Stimulated activated CD8-positive, alpha-beta memory T cell treated with anti-CD3 and anti-CD28 coated beads, Interleukin-12 subunit alpha, Interleukin-12 subunit beta, amount 100 ng/mL, for 1 hour (primary cell): ENCODE measurements around the gene SLC6A18.
"Not testable (repeated sequence)": the region's sequence is repeated elsewhere in the genome, so short reads cannot be mapped to it uniquely, and the experiment has no call there.

Source experiments
- DNase-seq: peaks from one replicate; pipeline ENCODE4 v3.0.0-alpha.2; 2020; ENCODE audit warnings: low read depth

Gene SLC6A18

DNA sequence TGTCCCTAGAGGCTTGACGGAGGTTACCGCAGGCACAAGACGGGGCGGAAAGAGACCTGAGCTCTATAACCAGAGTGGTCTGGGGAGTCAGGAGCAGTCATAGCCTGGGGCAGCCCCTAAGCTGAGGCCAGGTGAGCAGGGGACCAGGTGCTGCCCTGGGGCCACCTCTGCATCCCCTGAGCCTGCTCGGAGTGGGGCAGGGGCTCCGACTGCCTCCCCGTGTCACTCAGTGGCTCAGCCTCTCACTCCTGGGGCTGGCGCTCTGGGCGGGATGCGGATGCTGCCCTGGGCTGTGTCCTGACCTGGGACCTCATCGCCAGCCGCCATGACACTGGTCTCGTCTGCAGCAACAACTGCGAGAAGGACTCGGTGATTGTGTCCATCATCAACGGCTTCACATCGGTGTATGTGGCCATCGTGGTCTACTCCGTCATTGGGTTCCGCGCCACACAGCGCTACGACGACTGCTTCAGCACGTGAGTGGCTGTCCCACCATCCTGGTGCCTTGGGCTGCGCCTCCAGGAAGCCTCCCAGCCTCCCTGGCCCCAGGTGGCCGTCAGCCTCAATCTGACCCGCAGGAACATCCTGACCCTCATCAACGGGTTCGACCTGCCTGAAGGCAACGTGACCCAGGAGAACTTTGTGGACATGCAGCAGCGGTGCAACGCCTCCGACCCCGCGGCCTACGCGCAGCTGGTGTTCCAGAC lies 8.8 kb upstream of the SLC6A18 start:
- no peak for DNase-seq

DNA sequence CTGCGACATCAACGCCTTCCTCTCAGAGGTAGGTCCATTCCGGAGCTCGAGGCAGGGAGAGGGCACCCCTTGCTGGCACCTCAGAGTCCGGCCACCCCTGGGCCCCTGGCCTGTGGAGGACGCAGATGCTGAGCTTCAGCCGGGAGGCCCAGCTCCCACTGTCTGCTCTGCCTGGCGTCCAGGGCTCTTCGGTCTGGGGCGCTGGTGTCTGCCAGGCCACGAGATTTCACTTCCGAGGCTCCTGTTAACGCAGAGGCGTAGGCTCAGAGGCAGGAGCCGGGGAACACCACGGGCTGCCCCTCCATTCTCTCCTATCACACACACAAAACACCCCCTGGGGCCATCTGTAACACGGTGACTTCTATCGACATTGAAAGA lies 8.3 kb upstream of the SLC6A18 start:
- DNase-seq, result no peak

DNA sequence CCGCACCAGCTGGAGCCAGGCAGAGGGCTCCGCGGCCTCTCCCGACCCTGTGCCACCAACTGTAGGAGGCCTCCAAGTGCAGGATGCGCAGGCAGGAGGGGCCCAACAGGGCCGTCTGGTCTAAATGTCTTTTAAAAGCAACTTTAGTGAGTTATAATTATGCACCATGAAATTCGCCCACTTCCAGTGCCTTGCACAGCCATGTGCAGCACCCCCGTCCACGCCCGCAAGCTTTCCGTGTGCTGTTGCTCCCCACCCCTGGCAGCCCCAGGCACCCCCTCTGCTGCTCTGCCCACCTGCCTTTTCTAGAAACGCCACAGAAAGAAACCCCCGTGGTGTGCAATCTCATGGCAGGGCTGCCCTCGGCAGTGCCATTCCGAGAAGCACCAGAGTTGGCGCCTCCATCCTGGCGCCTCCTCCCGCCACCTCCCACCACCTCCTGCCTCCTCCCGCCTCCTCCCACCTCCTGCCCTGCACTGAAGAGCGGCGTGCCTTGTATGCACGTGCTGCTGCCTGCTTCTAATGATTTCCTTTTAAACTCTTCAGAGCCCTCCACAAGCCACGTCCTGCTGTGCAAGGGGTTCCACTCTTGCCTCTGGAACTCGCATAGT lies 7.5 kb upstream of the SLC6A18 start:
- DNase-seq, result no peak

DNA sequence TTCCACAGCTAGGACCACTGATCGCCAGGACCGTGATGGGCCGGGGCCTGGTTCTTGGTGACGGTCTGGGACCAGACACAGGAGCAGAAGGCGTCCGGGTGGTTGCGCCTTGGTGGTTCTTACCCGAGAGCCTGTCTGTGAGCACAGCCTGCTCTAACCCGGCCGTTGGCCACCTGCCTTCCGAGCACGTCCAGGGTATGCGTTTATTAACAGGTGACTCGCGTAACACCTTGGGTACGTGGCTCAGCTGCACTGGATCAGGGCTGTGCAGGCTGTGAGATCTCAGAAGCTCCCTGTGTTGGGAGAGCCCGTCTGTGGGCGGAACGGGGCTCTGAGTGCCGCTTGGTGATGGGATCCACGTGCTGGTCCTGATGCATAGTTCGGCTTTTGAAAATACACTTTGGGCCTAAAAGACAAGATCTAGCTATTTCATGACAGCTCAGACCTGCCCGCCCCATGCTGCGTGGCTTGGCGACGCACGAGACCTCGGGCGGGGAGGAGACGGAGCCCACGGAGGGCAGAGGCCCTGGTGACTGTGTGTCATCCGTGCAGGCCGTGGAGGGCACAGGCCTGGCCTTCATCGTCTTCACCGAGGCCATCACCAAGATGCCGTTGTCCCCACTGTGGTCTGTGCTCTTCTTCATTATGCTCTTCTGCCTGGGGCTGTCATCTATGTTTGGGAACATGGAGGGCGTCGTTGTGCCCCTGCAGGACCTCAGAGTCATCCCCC lies 6.7 kb upstream of the SLC6A18 start:
- DNase-seq, result no peak

DNA sequence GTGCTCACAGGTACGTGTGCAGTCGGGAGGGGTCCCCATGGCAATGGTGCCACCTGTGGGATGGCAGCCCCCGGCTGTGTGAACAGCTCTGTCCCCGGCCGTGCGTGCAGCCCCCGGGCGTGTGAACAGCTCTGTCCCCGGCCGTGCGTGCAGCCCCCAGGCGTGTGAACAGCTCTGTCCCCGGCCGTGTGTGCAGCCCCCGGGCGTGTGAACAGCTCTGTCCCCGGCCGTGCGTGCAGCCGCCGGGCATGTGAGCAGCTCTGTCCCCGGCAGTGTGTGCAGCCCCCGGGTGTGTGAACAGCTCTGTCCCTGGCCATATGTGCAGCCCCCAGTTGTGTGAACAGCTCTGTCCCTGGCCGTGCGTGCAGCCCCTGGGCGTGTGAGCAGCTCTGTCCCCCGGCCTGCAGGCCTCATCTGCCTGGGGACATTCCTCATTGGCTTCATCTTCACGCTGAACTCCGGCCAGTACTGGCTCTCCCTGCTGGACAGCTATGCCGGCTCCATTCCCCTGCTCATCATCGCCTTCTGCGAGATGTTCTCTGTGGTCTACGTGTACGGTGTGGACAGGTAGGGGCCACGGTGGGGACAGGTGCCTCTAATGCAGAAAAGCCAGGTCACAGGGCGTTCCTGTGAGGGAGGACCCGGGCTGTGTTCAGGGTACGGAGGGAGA lies 5.9 kb upstream of the SLC6A18 start:
- DNase-seq, result no peak

DNA sequence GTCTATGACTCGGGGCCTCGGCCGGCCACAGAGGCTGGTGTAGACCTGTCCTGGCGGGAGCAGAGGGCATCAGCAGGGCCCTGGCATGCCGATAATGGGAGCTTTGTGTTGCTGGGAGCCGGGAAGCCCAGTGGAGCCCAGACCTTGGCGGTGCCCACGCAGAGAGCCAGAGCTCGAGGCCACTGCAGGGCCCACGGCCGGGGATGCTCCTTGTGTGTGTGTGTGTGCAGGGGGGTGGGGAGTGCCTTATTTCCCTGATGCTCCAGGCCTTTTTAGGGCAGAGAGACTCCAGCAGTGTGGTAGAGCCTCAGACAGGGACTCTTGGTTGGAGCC lies 5.4 kb upstream of the SLC6A18 start:
- DNase-seq, result no peak

DNA sequence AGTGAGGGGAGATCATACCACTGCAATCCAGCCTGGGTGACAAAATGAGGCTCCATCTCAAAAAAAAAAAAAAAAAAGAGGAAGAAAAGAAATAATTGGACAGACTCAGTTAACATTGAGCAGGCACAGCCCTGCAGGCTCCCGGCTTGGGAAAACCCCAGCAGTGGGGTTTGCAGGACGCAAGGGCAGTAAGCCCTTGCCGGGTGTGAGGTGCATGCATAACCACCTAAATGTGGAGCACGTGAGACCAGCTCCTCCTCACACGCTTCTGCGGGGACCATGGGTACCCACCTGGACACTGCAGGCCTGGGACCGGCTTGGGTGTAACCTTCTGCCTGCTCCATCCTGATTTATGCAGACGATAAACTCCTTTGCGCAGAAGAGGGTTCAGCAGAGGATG lies 4.8 kb upstream of the SLC6A18 start:
- DNase-seq, result no peak

DNA sequence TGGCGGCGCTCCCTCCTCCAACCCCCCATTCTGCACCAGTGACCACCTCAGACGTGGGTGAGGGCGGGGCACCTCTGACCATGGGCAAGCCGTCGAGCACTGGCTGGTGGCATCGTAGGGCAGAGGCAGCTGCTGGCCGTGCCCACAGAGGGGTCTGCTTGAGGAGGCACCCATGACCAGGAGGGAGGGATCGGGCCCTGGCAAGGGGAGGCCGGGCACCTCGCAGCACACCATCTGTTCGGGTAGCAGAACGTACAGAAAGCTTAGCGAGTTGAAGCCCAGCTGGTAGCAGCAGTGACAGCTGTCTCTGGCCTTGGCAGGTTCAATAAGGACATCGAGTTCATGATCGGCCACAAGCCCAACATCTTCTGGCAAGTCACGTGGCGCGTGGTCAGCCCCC lies 4.3 kb upstream of the SLC6A18 start:
- no peak for DNase-seq

DNA sequence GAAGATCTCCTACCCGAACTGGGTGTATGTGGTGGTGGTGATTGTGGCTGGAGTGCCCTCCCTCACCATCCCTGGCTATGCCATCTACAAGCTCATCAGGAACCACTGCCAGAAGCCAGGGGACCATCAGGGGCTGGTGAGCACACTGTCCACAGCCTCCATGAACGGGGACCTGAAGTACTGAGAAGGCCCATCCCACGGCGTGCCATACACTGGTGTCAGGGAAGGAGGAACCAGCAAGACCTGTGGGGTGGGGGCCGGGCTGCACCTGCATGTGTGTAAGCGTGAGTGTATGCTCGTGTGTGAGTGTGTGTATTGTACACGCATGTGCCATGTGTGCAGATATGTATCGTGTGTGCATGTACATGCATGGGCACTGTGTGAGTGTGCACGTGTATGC lies 3.5 kb upstream of the SLC6A18 start:
- no peak for DNase-seq

DNA sequence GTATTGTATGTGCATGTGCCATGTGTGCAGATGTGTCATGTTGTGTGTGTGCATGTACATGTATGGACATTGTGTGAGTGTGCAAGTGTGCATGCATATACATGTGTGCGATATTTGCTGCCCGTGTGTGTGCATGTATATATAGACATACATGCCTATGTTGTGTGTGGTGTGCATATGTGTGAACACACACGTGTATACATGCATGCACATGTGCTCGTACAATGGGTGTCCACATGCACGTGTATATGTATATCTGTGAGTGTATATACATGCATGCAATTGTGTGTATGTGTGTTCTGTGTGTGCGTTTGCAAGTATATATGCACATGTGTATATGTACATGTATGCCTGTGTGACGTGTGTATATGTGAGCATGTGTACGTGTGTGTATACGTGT lies 3.0 kb upstream of the SLC6A18 start:
- no peak for DNase-seq

DNA sequence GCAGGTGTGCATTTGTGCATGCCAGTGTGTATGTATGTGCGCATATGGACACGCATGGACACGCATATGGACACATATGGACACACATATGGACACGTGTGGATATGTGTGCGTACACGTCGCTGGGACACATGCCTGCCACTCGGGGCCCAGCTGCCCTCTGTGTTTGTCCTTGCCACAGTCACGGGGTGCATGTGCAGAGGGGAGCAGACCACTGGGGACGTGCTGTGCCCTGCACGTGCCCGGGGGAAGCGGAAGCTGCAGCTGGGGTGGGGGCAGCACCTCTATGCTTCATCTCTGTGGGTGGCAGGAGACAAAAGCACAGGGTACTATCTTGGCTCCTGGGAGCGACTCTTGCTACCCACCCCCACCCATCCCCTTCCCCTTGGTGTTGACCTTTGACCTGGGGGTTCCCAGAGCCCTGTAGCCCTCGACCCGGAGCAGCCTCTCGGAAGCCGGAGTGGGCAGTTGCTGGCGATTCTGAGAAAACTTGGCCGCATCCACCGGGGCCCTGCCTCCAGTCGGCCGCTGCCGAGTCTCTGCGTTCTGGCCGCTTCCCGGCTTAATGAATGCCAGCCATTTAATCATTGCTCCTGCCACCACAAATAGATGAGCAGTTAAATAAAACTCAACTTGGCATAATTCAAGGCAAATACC lies 2.4 kb upstream of the SLC6A18 start:
- DNase-seq, result no peak

DNA sequence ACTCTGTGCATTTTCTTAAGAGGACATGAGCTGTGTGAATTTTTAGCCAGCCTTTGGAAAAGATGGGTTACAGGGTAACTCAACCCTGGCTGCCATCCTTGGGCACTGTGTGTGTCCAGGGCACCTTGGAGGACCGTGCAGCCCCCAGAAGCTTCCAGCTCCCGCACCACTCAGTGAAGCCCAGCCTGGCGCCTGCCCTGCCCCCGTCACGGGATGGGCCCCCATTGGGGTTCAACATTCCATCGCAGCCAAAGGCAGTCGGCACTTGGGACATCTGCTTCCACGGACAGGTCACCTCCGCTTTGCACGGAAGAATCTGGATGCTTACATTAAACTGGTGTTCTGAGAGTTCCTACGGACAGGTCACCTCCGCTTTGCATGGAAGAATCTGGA lies 1.9 kb upstream of the SLC6A18 start:
- DNase-seq, result no peak

DNA sequence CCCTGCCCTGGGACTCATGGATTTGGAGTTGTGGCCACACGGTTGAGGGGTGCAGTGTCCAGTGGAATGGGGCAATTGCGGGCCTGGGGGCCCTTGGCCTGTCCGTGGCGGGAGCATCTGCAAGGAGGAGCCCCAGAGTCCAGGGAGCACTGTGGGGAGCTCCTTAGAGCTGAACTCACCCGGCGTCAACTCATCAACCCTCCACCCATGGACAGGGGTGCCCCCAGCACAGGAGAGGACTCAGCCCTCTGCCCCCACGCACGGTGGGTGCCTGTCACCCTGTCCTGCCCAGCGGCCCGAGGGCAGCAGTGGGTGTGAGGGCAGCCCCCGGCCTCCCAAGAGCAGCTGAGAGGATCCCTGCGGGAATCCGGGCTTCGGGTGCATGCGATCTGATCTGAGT lies 550 bp upstream of the SLC6A18 start:
- DNase-seq, result no peak

DNA sequence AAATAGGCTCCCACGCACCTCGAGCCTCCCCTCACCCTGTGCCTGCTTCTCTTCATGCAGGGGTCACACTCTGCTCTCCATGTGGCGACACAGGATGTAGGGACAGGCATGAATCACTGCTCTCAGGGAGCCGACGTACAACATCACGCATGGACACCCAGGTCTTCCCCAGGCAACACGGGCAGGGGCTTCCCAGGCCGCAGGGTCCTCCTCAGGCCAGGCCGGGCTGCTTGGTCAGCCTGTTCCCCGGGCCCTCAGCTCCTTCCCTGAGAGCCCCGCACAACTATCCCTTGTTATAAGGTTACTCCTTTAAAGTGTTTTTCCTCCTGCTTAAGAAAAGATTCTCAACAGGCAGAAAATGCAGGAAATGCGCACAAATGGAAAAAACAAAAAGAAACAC lies 1.1 kb downstream of the SLC6A18 start:
- DNase-seq, result no peak

DNA sequence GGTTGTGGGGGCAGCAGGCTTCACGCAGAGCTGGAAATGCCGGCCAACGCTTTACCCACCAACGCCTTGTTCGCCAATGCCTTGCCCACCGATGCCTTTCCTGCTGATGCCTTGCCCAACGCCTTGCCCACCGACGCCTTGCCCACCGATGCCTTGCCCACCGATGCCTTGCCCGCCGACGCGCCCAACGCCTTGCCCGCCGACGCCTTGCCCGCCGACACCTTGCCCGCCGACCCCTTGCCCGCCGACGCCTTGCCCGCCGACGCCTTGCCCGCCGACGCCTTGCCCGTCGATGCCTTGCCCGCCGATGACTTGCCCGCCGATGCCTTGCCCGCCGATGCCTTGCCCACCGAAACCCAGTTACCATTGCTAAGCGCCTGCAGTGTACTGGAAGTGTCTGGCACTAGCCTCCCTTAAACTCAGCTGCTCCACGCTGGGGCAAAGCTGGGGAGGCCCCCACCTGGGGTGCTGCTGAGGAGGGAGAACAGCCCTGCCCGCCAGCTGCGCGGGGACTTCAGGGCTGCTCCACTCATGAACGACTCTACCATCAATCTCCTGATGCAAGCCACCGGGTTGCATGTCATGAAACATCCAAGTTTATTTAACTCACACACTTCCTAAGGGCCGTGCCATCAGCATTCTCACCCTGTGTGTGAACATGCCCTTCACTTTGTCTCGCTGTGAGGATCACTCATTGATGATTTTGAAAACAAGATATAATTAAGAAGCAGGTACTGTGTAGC lies 1.8 kb downstream of the SLC6A18 start:
- DNase-seq, result no peak

DNA sequence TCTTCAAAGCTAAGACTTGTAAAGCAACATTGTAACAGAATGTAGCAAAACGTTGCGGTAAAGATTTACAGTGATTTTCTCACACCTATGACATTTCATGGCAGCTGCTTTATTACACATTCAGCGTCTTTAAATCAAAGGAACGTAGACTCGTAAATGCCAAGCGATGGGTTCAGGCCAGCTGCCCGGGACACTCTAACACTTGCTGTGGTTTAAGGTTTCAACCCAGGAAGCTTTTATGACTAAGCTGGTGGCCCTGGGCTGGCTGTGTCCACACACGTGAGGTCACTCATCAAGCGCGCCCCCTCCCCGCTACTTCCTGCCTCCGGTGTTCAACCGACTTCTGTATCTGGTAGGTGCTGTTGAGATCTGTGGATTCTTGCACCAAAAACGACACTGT lies 2.5 kb downstream of the SLC6A18 start:
- no peak for DNase-seq

DNA sequence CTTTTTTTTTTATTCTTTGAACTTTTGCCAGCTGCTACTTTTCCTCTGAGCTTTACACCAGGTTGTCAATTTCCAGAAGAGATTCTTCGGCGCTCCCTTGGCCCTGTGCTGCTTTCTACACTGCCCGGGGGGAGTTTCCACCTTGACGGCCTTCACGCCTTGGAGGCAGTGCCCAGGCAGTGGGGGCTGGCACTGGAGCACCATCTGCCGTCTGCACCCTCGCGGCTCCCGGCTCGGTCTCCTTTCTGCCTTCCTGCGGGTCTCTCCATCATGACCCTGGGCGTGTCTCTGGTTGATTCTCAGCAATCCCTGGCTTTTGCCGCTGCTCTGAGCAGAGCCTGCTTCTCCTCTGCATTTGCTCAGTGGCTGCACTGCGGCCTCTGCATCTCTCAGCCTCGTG lies 2.9 kb downstream of the SLC6A18 start:
- DNase-seq, result no peak

DNA sequence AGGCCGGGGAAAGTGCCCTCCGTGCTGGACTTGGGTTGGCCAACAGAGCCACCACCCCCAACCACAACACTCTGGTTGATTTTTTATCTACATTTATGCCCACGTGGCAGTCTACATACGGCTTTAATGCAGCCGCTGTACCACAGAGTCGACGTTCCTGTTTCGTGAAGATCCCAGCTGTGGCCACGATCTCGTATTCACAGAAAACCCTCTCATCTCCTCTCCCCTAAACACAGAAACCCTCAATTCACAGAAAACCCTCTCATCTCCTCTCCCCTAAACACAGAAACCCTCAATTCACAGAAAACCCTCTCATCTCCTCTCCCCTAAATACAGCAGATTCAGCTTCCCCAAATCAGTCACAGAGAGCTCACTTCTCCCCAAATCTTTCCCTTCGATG lies 3.8 kb downstream of the SLC6A18 start:
- not testable (repeated sequence) for DNase-seq

DNA sequence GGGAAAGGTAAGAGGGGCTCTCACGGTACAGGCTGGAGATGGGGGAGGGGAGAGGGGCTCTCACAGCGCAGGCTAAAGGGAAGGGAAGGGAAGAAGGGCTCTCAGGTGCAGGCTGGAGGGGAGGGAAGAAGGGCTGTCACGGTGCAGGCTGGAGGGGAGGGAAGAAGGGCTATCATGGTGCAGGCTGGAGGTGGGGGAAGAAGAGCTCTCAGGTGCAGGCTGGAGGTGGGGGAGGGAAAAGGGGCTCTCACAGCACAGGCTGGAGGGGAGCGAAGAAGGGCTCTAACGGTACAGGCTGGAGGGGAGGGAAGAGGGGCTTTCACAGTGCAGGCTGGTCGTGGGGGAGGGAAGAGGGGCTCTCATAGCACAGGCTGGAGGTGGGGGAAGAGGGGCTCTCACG lies 4.6 kb downstream of the SLC6A18 start:
- DNase-seq, result no peak

DNA sequence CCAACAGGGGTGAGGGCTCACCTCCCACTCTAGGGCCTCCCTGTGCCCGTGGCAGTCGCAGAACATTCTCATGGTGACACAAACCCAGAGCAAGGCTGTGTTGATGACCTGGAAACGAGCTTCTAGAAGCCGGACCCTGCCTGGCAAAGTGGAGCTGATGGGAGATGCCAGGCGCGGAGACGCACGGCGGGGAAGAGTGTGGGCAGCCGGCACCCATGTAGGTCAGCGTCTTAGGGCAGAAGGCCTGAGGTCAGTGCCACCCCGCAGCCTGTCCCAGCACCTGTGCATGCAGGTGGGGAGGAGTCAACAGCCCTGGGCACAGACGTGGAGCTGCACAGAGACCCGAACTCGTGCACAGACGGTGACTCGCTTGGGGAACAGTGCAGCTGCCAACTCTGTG lies 5.4 kb downstream of the SLC6A18 start:
- DNase-seq, result no peak

DNA sequence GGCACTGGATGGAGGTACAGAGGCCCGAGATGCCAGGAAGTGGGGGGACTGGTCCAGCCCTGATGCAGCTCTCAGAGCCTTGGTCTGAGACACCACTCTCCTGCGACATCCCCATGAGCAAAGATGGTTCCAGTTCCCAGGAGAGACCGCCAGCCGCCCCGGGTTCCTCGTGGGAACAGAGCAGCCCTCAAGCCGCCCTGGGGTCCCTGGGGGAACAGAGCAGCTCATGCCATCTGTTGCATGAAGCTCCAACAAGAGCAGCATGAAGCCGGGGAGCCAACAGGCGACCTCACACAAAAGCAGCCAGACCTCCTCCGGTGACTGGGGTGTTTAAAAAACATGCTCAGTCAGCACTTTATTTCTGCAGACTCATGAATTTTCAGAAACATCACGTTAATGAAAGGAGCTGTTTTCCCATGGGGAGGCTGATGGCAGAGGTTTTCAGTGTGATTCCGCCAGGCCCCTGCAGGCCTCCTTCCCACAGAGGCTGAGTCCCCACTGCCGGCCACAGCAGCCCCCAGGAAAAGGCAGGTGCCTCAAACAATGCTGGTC lies 6.2 kb downstream of the SLC6A18 start:
- no peak for DNase-seq

DNA sequence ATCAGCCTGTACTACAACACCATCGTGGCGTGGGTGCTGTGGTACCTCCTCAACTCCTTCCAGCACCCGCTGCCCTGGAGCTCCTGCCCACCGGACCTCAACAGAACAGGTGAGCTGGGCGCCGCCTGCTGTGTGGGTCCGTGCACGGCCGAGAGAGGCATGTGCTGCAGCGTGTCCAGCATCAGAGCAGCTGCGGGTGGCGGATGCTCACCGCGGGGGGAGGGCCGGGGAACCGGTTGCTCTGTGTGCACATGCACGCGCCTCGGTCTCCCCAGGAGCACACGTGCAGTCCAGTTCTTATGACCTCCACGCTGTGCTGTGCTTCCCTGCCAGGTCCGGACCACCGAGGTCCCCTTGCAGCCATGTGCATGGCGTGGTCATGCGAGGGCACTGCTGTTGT lies 7.6 kb downstream of the SLC6A18 start:
- DNase-seq, result no peak
